Peyer's patch (tissue), 4 donors: ENCODE results near the gene ZMIZ2. TPM values are rescaled to one million over a fixed set of nuclear protein-coding genes. Genes with fewer than 3 reads are reported as not detected.
A peak's percentile ranks its signal among the peaks of the same experiment; 100 is the strongest.

ENCODE experiments used
- DNase-seq, 3 donors: peaks; one replicate each; pipeline ENCODE4 v3.0.0-alpha.2; 2017 to 2019
- H3K27ac ChIP-seq, 4 donors: fragments of 200-600 bp; sonication (generic); one replicate each; pipeline ENCODE4 v1.5.1; 2016 to 2019
- H3K27me3 ChIP-seq, 2 donors: fragments of 200-600 bp; sonication (generic); one replicate each; pipeline ENCODE4 v1.5.1; 2019
- H3K36me3 ChIP-seq, 3 donors: fragments of 200-600 bp; sonication (generic); one replicate each; pipeline ENCODE4 v1.5.1; 2016 to 2019
- H3K4me1 ChIP-seq, 4 donors: fragments of 200-600 bp; sonication (generic); one replicate each; pipeline ENCODE4 v1.5.1; 2016 to 2019
- H3K4me3 ChIP-seq, 4 donors: fragments of 200-600 bp; sonication (generic); 1 replicate in 3 of 4; 2 replicates in 1 of 4; pipeline ENCODE4 v1.5.1; 2016 to 2019; ENCODE audit warnings: mild to moderate bottlenecking in 1 of 4
- H3K9me3 ChIP-seq, 4 donors: fragments of 200-600 bp; sonication (generic); one replicate each; pipeline ENCODE4 v1.5.1; 2016 to 2019; ENCODE audit warnings: mild to moderate bottlenecking in 1 of 4
- CTCF ChIP-seq, 6 experiments: fragments of 450-650 bp in 4 of 6; fragments of 200-600 bp in 2 of 6; sonication (generic) in 1 of 6; IDR thresholded peaks; one replicate each; pipeline ENCODE4 v1.5.1; 2017 to 2019; ENCODE audit warnings: antibody characterized with exemption in 6 of 6, mild to moderate bottlenecking in 3 of 6, moderate library complexity in 1 of 6
- POLR2A ChIP-seq, 2 donors: fragments of 450-650 bp; IDR thresholded peaks; one replicate each; pipeline ENCODE4 v1.5.1; 2017; ENCODE audit warnings: antibody characterized with exemption in 2 of 2, mild to moderate bottlenecking in 2 of 2, moderate library complexity in 2 of 2
- total RNA-seq, 4 donors: library from RNA; depleted of rRNA; stranded (reverse); fragments of >200 nt; gene quantifications; one replicate each; pipeline ENCODE4 v1.1.0, GENCODE V29; 2016

The ZMIZ2 gene
- total RNA-seq, 4 donors from 2014 or later, result 34.9 to 150 (median 93.3) TPM

- Histone ChIP-seq H3K4me1 (peaks cover 0 to 17% (median 9%) of the 10 kb centered on the region in 4 donors), H3K9me3 (no peaks in the 10 kb centered on the region), H3K27ac (no peak overlapping the region), H3K4me3 (no peak overlapping the region), H3K27me3 (no peaks in the 10 kb centered on the region), H3K36me3 (peaks cover 0 to 56% (median 3%) of the 10 kb centered on the region in 3 donors)
- TF ChIP-seq CTCF (IDR thresholded peaks at IDR 0.05) (no peak), POLR2A (IDR thresholded peaks at IDR 0.05) (no peak)
- no peak for DNase-seq
Observed at GRCh38 chr7:44757739-44758138, 9.1 kb downstream of the ZMIZ2 start.

- Histone ChIP-seq H3K27me3 (no peaks in the 10 kb centered on the region), H3K4me3 (no peak overlapping the region), H3K36me3 (peaks cover 0 to 71% (median 3%) of the 10 kb centered on the region in 3 donors), H3K27ac (no peak overlapping the region), H3K9me3 (no peaks in the 10 kb centered on the region), H3K4me1 (peaks cover 0 to 18% (median 7%) of the 10 kb centered on the region in 4 donors)
- TF ChIP-seq CTCF (IDR thresholded peaks at IDR 0.05) (no peak), POLR2A (IDR thresholded peaks at IDR 0.05) (no peak)
- no peak for DNase-seq
Observed at GRCh38 chr7:44759246-44759645, 10.6 kb downstream of the ZMIZ2 start.

- no peaks in the 10 kb centered on the region for H3K9me3 ChIP-seq
- no peak overlapping the region for H3K27ac ChIP-seq
- H3K27me3 ChIP-seq, result no peaks in the 10 kb centered on the region
- no peak for DNase-seq
- peaks cover 0 to 80% (median 3%) of the 10 kb centered on the region in 3 donors for H3K36me3 ChIP-seq
- H3K4me3 ChIP-seq, result no peak overlapping the region
- H3K4me1 ChIP-seq, result peaks cover 0 to 18% (median 5%) of the 10 kb centered on the region in 4 donors
- TF ChIP-seq POLR2A (IDR thresholded peaks at IDR 0.05) (no peak), CTCF (IDR thresholded peaks at IDR 0.05) (no peak)
Observed at GRCh38 chr7:44760034-44760580, 11.5 kb downstream of the ZMIZ2 start.

- peaks cover 0 to 91% (median 3%) of the 10 kb centered on the region in 3 donors for H3K36me3 ChIP-seq
- peak in 2 of 3 donors; percentile 81 to 90 for DNase-seq
- TF ChIP-seq POLR2A (IDR thresholded peaks at IDR 0.05) (no peak), CTCF (IDR thresholded peaks at IDR 0.05) (no peak)
- peak overlapping the region in 2 of 4 donors; percentile 41 to 68 for H3K27ac ChIP-seq
- no peaks in the 10 kb centered on the region for H3K9me3 ChIP-seq
- no peak overlapping the region for H3K4me3 ChIP-seq
- peaks cover 0 to 12% (median 0%) of the 10 kb centered on the region in 4 donors for H3K4me1 ChIP-seq
- no peaks in the 10 kb centered on the region for H3K27me3 ChIP-seq
Observed at GRCh38 chr7:44761207-44762161, 12.8 kb downstream of the ZMIZ2 start.

GRCh38 chr7:44762300-44762699 is 13.7 kb downstream of the ZMIZ2 start:
- H3K4me3 ChIP-seq, result no peak overlapping the region
- H3K4me1 ChIP-seq, result peaks cover 0 to 11% (median 0%) of the 10 kb centered on the region in 4 donors
- H3K36me3 ChIP-seq, result peaks cover 0 to 91% (median 0%) of the 10 kb centered on the region in 3 donors
- H3K27ac ChIP-seq, result peak overlapping the region in 1 of 4 donors; percentile 68
- no peak for TF ChIP-seq POLR2A (IDR thresholded peaks at IDR 0.05)
- no peak for TF ChIP-seq CTCF (IDR thresholded peaks at IDR 0.05)
- H3K27me3 ChIP-seq, result no peaks in the 10 kb centered on the region
- no peaks in the 10 kb centered on the region for H3K9me3 ChIP-seq
- no peak for DNase-seq
